Neural progenitor cell (in vitro differentiated cells): ENCODE data around the gene HIP1R.

Experiments
- CTCF ChIP-seq: fragments of 200-600 bp; sonication (generic); IDR thresholded peaks from 2 replicates; pipeline ENCODE4 v1.5.1; 2017; ENCODE audit warnings: antibody characterized with exemption, mild to moderate bottlenecking
- EZH2 ChIP-seq: fragments of 200-600 bp; sonication (generic); IDR thresholded peaks from 2 replicates; pipeline ENCODE4 v1.6.1; 2017; ENCODE audit warnings: antibody characterized with exemption, mild to moderate bottlenecking, moderate library complexity
- EZH2phosphoT487 ChIP-seq: fragments of 200-600 bp; sonication (generic); IDR thresholded peaks from 2 replicates; pipeline ENCODE4 v1.6.1; 2017; ENCODE audit warnings: antibody characterized with exemption

DNA sequence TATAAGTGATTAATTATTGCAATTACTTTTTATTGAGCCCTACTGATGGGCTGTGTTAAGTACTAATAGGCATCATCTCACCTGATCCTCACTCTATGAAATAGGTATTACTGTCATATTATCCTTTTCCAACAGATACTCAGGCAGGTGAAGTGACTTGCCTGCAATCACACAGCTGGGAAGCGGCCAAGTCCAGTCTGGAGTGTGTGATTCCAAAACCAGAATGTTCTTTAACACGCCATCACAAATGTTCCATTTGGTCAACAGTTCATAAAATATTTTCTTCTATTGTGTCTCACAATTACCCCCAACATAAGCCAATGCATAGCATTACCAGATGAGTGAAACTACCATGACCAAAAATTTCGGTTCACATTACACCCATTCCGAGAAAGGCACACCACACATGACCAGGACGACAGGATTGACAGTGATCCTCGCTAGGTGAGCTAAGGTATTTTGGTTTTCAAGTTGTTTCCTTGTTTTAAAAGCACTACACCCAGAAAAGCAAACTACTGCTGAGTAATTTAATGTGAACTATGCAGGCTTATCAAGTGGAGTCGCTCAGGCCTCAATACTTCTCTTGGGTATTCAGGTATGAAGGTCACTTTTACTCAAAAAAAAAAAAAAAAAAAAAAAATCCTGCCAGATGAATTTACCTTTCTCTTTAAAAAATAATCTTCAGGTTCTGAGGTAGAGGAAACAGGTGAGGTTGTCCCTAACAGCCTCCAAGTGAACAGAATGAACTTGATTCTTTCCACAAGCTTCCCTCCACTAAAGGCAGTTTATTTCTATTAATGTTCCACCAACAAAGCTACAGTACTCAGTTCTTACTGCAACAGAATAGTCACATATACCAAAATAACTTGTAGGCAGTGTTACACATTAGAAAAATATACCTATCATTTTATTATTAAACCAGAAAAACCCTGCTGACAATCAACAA, 58.2 kb downstream of the HIP1R start:
- TF ChIP-seq CTCF (no peak), EZH2 (no peak), EZH2phosphoT487 (no peak)
